Measurements from ENCODE around the gene ABCF1. TPM values are rescaled to one million over a fixed set of nuclear protein-coding genes. Genes with fewer than 3 reads are reported as not detected.

Gene ABCF1
- total and polyA plus RNA-seq, 9 of the 15 experiments (the other 6 are each of a cell fraction or from before 2014, with no cell fraction given) = 41.6 to 193 (median 102) TPM

- TF ChIP-seq ZNF253 (CRISPR knock-in tag; conservative IDR thresholded peaks at IDR 0.05) (no peak), NFE2 (IDR thresholded peaks at IDR 0.05; ENCODE audit: low read depth) (no peak), TCF7L2 (IDR thresholded peaks at IDR 0.05; ENCODE audit: low read depth, low read length) (no peak), KAT7 (CRISPR knock-in tag; IDR thresholded peaks at IDR 0.05; ENCODE audit: borderline replicate concordance) (no peak), MAZ (CRISPR knock-in tag; conservative IDR thresholded peaks at IDR 0.05 in 1 of 2, IDR thresholded peaks at IDR 0.05 in 1 of 2) (peak in 1 of 2 experiments; percentile 51; a peak in 2 of 4 replicates), PURB (CRISPR knock-in tag; IDR thresholded peaks at IDR 0.05; ENCODE audit: low read depth) (no peak), ZNF140 (CRISPR knock-in tag; IDR thresholded peaks at IDR 0.05) (no peak), HDAC6 (IDR thresholded peaks at IDR 0.05; ENCODE audit: low read depth, low read length) (no peak), CREB1 (IDR thresholded peaks at IDR 0.05) (peak; percentile 35; the same call in 1 of the 2 replicates), CREB1 (CRISPR knock-in tag; IDR thresholded peaks at IDR 0.05) (peak; percentile 76; the same call in 1 of the 2 replicates), HMGN3 (IDR thresholded peaks at IDR 0.05; ENCODE audit: borderline replicate concordance, extremely low read depth, insufficient read length, low read depth, low read length) (peak; percentile 92), HNRNPLL (IDR thresholded peaks at IDR 0.05; ENCODE audit: low read depth, low read length, poor library complexity, severe bottlenecking) (no peak), ETV1 (tag; conservative IDR thresholded peaks at IDR 0.05; ENCODE audit: low read depth) (0 out of 2 replicates have a peak, but pooled peaks have one; percentile 29), BACH1 (tag; IDR thresholded peaks at IDR 0.05) (no peak), ZFP30 (CRISPR knock-in tag; IDR thresholded peaks at IDR 0.05; ENCODE audit: borderline replicate concordance) (no peak), ZNF57 (CRISPR knock-in tag; IDR thresholded peaks at IDR 0.05) (peak; percentile 21; the same call in 1 of the 2 replicates), TEAD2 (tag; IDR thresholded peaks at IDR 0.05) (no peak)
- TF ChIP-seq, protein P1, sequence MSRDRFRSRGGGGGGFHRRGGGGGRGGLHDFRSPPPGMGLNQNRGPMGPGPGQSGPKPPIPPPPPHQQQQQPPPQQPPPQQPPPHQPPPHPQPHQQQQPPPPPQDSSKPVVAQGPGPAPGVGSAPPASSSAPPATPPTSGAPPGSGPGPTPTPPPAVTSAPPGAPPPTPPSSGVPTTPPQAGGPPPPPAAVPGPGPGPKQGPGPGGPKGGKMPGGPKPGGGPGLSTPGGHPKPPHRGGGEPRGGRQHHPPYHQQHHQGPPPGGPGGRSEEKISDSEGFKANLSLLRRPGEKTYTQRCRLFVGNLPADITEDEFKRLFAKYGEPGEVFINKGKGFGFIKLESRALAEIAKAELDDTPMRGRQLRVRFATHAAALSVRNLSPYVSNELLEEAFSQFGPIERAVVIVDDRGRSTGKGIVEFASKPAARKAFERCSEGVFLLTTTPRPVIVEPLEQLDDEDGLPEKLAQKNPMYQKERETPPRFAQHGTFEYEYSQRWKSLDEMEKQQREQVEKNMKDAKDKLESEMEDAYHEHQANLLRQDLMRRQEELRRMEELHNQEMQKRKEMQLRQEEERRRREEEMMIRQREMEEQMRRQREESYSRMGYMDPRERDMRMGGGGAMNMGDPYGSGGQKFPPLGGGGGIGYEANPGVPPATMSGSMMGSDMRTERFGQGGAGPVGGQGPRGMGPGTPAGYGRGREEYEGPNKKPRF (IDR thresholded peaks at IDR 0.05; ENCODE audit: low read depth, low read length) = no peak
- TF ChIP-seq, protein P2, sequence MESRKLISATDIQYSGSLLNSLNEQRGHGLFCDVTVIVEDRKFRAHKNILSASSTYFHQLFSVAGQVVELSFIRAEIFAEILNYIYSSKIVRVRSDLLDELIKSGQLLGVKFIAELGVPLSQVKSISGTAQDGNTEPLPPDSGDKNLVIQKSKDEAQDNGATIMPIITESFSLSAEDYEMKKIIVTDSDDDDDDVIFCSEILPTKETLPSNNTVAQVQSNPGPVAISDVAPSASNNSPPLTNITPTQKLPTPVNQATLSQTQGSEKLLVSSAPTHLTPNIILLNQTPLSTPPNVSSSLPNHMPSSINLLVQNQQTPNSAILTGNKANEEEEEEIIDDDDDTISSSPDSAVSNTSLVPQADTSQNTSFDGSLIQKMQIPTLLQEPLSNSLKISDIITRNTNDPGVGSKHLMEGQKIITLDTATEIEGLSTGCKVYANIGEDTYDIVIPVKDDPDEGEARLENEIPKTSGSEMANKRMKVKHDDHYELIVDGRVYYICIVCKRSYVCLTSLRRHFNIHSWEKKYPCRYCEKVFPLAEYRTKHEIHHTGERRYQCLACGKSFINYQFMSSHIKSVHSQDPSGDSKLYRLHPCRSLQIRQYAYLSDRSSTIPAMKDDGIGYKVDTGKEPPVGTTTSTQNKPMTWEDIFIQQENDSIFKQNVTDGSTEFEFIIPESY (CRISPR knock-in tag; IDR thresholded peaks at IDR 0.05) = peak; percentile 64; the same call in 1 of the 2 replicates
- TF ChIP-seq, protein P3, sequence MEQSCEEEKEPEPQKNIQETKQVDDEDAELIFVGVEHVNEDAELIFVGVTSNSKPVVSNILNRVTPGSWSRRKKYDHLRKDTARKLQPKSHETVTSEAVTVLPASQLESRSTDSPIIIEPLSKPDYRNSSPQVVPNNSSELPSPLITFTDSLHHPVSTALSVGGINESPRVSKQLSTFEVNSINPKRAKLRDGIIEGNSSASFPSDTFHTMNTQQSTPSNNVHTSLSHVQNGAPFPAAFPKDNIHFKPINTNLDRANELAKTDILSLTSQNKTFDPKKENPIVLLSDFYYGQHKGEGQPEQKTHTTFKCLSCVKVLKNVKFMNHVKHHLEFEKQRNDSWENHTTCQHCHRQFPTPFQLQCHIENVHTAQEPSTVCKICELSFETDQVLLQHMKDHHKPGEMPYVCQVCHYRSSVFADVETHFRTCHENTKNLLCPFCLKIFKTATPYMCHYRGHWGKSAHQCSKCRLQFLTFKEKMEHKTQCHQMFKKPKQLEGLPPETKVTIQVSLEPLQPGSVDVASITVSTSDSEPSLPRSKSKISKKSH (CRISPR knock-in tag; IDR thresholded peaks at IDR 0.05) = no peak
- TF ChIP-seq, protein P4, sequence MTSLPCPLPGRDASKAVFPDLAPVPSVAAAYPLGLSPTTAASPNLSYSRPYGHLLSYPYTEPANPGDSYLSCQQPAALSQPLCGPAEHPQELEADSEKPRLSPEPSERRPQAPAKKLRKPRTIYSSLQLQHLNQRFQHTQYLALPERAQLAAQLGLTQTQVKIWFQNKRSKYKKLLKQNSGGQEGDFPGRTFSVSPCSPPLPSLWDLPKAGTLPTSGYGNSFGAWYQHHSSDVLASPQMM (CRISPR knock-in tag; IDR thresholded peaks at IDR 0.05) = no peak
Observed at GRCh38 chr6:30626484-30627366, 55.5 kb downstream of the ABCF1 start, which contains the start of gene ATAT1 (continued).

Measured in K562 (cell line).